Erythroblast (primary cell): ENCODE measurements around the gene PGBD1.

Experiments
- GATA1 ChIP-seq: IDR thresholded peaks from 2 replicates; pipeline ENCODE4 v1.6.1; 2011; ENCODE audit warnings: low read depth, mild to moderate bottlenecking, control low read depth, low read length, moderate library complexity
- POLR2A ChIP-seq: IDR thresholded peaks from 2 replicates; pipeline ENCODE4 v1.6.1; 2011; ENCODE audit warnings: mild to moderate bottlenecking, low read length

DNA sequence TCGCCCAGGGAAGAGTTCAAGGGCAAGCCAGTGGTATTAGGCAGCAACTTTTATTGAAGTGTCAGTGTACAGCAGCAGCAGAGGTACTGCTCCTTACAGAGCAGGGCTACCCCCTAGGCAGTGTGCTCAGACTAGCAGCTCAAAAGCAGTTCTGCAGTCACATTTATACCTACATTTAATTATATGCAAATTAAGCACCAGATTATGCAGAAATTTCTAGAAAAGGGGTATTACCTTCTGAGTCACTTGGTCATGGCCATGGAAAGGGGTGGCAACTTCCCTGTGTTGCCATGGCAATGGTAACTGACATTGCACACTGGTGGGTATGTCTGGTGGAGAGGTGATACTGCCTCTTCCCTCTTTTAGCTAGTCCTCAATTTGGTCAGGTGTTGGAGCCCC lies 27.3 kb upstream of the PGBD1 start:
- TF ChIP-seq POLR2A (no peak), GATA1 (no peak)
